ENCODE measurements around the gene UBE2I. TPM values are rescaled to one million over a fixed set of nuclear protein-coding genes. Genes with fewer than 3 reads are reported as not detected.

Gene UBE2I
- total RNA-seq, 1 donor: 49.2 TPM

GRCh38 chr16:1287982-1288670, 21.3 kb upstream of the UBE2I start:
- no peaks in the 10 kb centered on the region for H4K20me1 ChIP-seq (ENCODE audit: insufficient read depth, low read length)
- DNase-seq (ENCODE audit: insufficient read length, low spot score, missing footprints): peak; percentile 68
- H3K27me3 ChIP-seq (ENCODE audit: insufficient read depth, low read length): peaks cover 53% of the 10 kb centered on the region
- H3K9me3 ChIP-seq (ENCODE audit: low read depth, low read length): no peaks in the 10 kb centered on the region
- no peak overlapping the region for H2AFZ ChIP-seq (ENCODE audit: low read length)
- no peak overlapping the region for H3K4me3 ChIP-seq (ENCODE audit: insufficient read depth, low read length)
- H3K4me1 ChIP-seq (ENCODE audit: insufficient read depth, low read length): no peaks in the 10 kb centered on the region
- H3K79me2 ChIP-seq (ENCODE audit: insufficient read depth, low read length): no peaks in the 10 kb centered on the region
- H3K27ac ChIP-seq (ENCODE audit: low read depth, low read length): no peak overlapping the region
- no peaks in the 10 kb centered on the region for H3K36me3 ChIP-seq (ENCODE audit: insufficient read depth, low read length)
- TF ChIP-seq CTCF (IDR thresholded peaks at IDR 0.05; ENCODE audit: extremely low read depth, low read depth, low read length): no peak
- H3K4me2 ChIP-seq (ENCODE audit: insufficient read depth, low read length): no peak overlapping the region

GRCh38 chr16:1288813-1289476, 20.5 kb upstream of the UBE2I start:
- TF ChIP-seq CTCF (IDR thresholded peaks at IDR 0.05; ENCODE audit: extremely low read depth, low read depth, low read length): no peak
- no peaks in the 10 kb centered on the region for H3K79me2 ChIP-seq (ENCODE audit: insufficient read depth, low read length)
- H3K4me3 ChIP-seq (ENCODE audit: insufficient read depth, low read length): no peak overlapping the region
- H2AFZ ChIP-seq (ENCODE audit: low read length): no peak overlapping the region
- H3K4me2 ChIP-seq (ENCODE audit: insufficient read depth, low read length): no peak overlapping the region
- H3K27ac ChIP-seq (ENCODE audit: low read depth, low read length): no peak overlapping the region
- H3K9me3 ChIP-seq (ENCODE audit: low read depth, low read length): no peaks in the 10 kb centered on the region
- no peaks in the 10 kb centered on the region for H3K4me1 ChIP-seq (ENCODE audit: insufficient read depth, low read length)
- H3K27me3 ChIP-seq (ENCODE audit: insufficient read depth, low read length): peaks cover 46% of the 10 kb centered on the region
- no peaks in the 10 kb centered on the region for H4K20me1 ChIP-seq (ENCODE audit: insufficient read depth, low read length)
- H3K36me3 ChIP-seq (ENCODE audit: insufficient read depth, low read length): no peaks in the 10 kb centered on the region
- peak; percentile 52 for DNase-seq (ENCODE audit: insufficient read length, low spot score, missing footprints)

- Histone ChIP-seq H3K27ac (ENCODE audit: low read depth, low read length) (no peak overlapping the region), H3K27me3 (ENCODE audit: insufficient read depth, low read length) (peaks cover 43% of the 10 kb centered on the region), H4K20me1 (ENCODE audit: insufficient read depth, low read length) (no peaks in the 10 kb centered on the region), H2AFZ (ENCODE audit: low read length) (no peak overlapping the region), H3K9me3 (ENCODE audit: low read depth, low read length) (no peaks in the 10 kb centered on the region), H3K4me3 (ENCODE audit: insufficient read depth, low read length) (no peak overlapping the region), H3K79me2 (ENCODE audit: insufficient read depth, low read length) (no peaks in the 10 kb centered on the region), H3K36me3 (ENCODE audit: insufficient read depth, low read length) (no peaks in the 10 kb centered on the region), H3K4me2 (ENCODE audit: insufficient read depth, low read length) (no peak overlapping the region), H3K4me1 (ENCODE audit: insufficient read depth, low read length) (no peaks in the 10 kb centered on the region)
- no peak for TF ChIP-seq CTCF (IDR thresholded peaks at IDR 0.05; ENCODE audit: extremely low read depth, low read depth, low read length)
- DNase-seq (ENCODE audit: insufficient read length, low spot score, missing footprints): peak; percentile 48
These were observed 20.0 kb upstream of the UBE2I start for GRCh38 chr16:1289477-1289866.

GRCh38 chr16:1290063-1290501, 19.4 kb upstream of the UBE2I start:
- peak; percentile 88 for DNase-seq (ENCODE audit: insufficient read length, low spot score, missing footprints)
- peaks cover 43% of the 10 kb centered on the region for H3K27me3 ChIP-seq (ENCODE audit: insufficient read depth, low read length)

More at GRCh38 chr16:1290063-1290501, 19.4 kb upstream of the UBE2I start:
- TF ChIP-seq CTCF (IDR thresholded peaks at IDR 0.05; ENCODE audit: extremely low read depth, low read depth, low read length): no peak
- H3K4me1 ChIP-seq (ENCODE audit: insufficient read depth, low read length): no peaks in the 10 kb centered on the region
- no peaks in the 10 kb centered on the region for H4K20me1 ChIP-seq (ENCODE audit: insufficient read depth, low read length)
- no peaks in the 10 kb centered on the region for H3K79me2 ChIP-seq (ENCODE audit: insufficient read depth, low read length)
- no peak overlapping the region for H3K4me3 ChIP-seq (ENCODE audit: insufficient read depth, low read length)
- no peaks in the 10 kb centered on the region for H3K36me3 ChIP-seq (ENCODE audit: insufficient read depth, low read length)
- no peak overlapping the region for H2AFZ ChIP-seq (ENCODE audit: low read length)
- no peak overlapping the region for H3K27ac ChIP-seq (ENCODE audit: low read depth, low read length)
- H3K4me2 ChIP-seq (ENCODE audit: insufficient read depth, low read length): no peak overlapping the region
- H3K9me3 ChIP-seq (ENCODE audit: low read depth, low read length): no peaks in the 10 kb centered on the region
